CD8-positive, alpha-beta memory T cell (primary cell): ENCODE data around the gene ITGAX. TPM values are rescaled to one million over a fixed set of nuclear protein-coding genes. Genes with fewer than 3 reads are reported as not detected.

Source experiments
- CTCF ChIA-PET: fragments of 350-600 bp; sonication (Branson Sonifier 250); formaldehyde crosslinking; loops from one replicate; lab custom pipeline; 2021; ENCODE audit warnings: antibody characterized with exemption; lab: Charles Lee
- POLR2A ChIA-PET: fragments of 350-600 bp; sonication (Branson Sonifier 250); formaldehyde crosslinking; loops from one replicate; lab custom pipeline; 2021; ENCODE audit warnings: antibody characterized with exemption; lab: Charles Lee
- DNase-seq, 5 donors: peaks; one replicate each; pipeline versions ENCODE4 v3.0.0 to v3.0.0-alpha.2; 2020 to 2022; ENCODE audit warnings: mixed read lengths in 1 of 5
- H3K27ac ChIP-seq: one replicate; pipeline ENCODE4 v1.7.0; 2013; ENCODE audit warnings: low read depth, mild to moderate bottlenecking, low read length, moderate library complexity
- H3K27me3 ChIP-seq: 2 replicates; pipeline ENCODE4 v1.7.0; 2013; ENCODE audit warnings: low read length, mild to moderate bottlenecking; ENCODE audit not compliant: insufficient read depth, poor library complexity, severe bottlenecking
- H3K36me3 ChIP-seq: 2 replicates; pipeline ENCODE4 v1.7.0; 2013; ENCODE audit warnings: mild to moderate bottlenecking, low read length, moderate library complexity; ENCODE audit not compliant: insufficient read depth
- H3K4me1 ChIP-seq: 2 replicates; pipeline ENCODE4 v1.7.0; 2013; ENCODE audit warnings: mild to moderate bottlenecking, low read length, moderate library complexity; ENCODE audit not compliant: insufficient read depth
- H3K4me3 ChIP-seq: 2 replicates; pipeline ENCODE4 v1.7.0; 2013; ENCODE audit warnings: mild to moderate bottlenecking, low read length
- H3K9me3 ChIP-seq: 2 replicates; pipeline ENCODE4 v1.7.0; 2013; ENCODE audit warnings: mild to moderate bottlenecking, low read length
- H3K27ac Mint-ChIP-seq, 8 donors: one replicate each; pipeline ENCODE4 v1.8.0; 2020 to 2021; ENCODE audit warnings: mixed read lengths in 8 of 8, mild to moderate bottlenecking in 6 of 8, inconsistent platforms in 3 of 8, moderate library complexity in 3 of 8
- H3K27me3 Mint-ChIP-seq, 2 donors: one replicate each; pipeline ENCODE4 v1.8.0; 2020 to 2021; ENCODE audit warnings: mixed read lengths in 2 of 2, mild to moderate bottlenecking in 1 of 2, moderate library complexity in 1 of 2
- H3K36me3 Mint-ChIP-seq, 3 donors: one replicate each; pipeline ENCODE4 v1.8.0; 2020 to 2021; ENCODE audit warnings: mixed read lengths in 3 of 3, inconsistent platforms in 1 of 3, mild to moderate bottlenecking in 1 of 3
- H3K4me1 Mint-ChIP-seq, 3 donors: one replicate each; pipeline ENCODE4 v1.8.0; 2020 to 2021; ENCODE audit warnings: mixed read lengths in 3 of 3, inconsistent platforms in 1 of 3, mild to moderate bottlenecking in 1 of 3
- H3K4me3 Mint-ChIP-seq, 7 donors: one replicate each; pipeline ENCODE4 v1.8.0; 2020 to 2021; ENCODE audit warnings: mixed read lengths in 7 of 7, mild to moderate bottlenecking in 6 of 7, moderate library complexity in 4 of 7, inconsistent platforms in 2 of 7
- H3K9me3 Mint-ChIP-seq, 5 donors: one replicate each; pipeline ENCODE4 v1.8.0; 2020 to 2022; ENCODE audit warnings: mixed read lengths in 5 of 5, mild to moderate bottlenecking in 3 of 5, moderate library complexity in 2 of 5, inconsistent platforms in 1 of 5
- polyA plus RNA-seq: library from polyadenylated mRNA; unstranded; fragments of 300-500 nt; fragmentation: Illumina TruSeq; gene quantifications from one replicate; pipeline ENCODE4 v1.2.3, GENCODE V29; 2021
- total RNA-seq, 2 experiments: library from RNA; stranded (reverse); gene quantifications; one replicate each; pipeline ENCODE4 v1.2.3, GENCODE V29; 2021

Gene ITGAX
- total and polyA plus RNA-seq, 3 experiments from 2014 or later, result 0.46 to 2.7 (median 2.1) TPM

- CTCF ChIA-PET, result no interaction called here
- H3K4me1 Mint-ChIP-seq, result peaks cover 34 to 40% (median 38%) of the 10 kb centered on the region in 3 donors
These were observed 12.9 kb downstream of the ITGAX start for GRCh38 chr16:31367853-31368252.

GRCh38 chr16:31371008-31371407 lies 16.0 kb downstream of the ITGAX start:
- Histone ChIP-seq H3K27ac (no peak overlapping the region), H3K4me3 (no peak overlapping the region), H3K36me3 (no peaks in the 10 kb centered on the region), H3K4me1 (no peaks in the 10 kb centered on the region), H3K9me3 (no peaks in the 10 kb centered on the region), H3K27me3 (no peaks in the 10 kb centered on the region)
- Mint-ChIP-seq H3K36me3 (peaks cover 0 to 1% (median 0%) of the 10 kb centered on the region in 3 donors), H3K27me3 (peaks cover 0 to 4% of the 10 kb centered on the region in 2 donors), H3K27ac (no peak overlapping the region), H3K4me3 (no peak overlapping the region), H3K9me3 (peaks cover 0 to 2% (median 0%) of the 10 kb centered on the region in 5 donors), H3K4me1 (peaks cover 16 to 20% (median 18%) of the 10 kb centered on the region in 3 donors)
- no peak for DNase-seq
- POLR2A ChIA-PET, result no interaction called here
- CTCF ChIA-PET, result no interaction called here

More at GRCh38 chr16:31367853-31368252, 12.9 kb downstream of the ITGAX start:
- Mint-ChIP-seq H3K4me3 (no peak overlapping the region), H3K27ac (no peak overlapping the region), H3K36me3 (peaks cover 0 to 1% (median 0%) of the 10 kb centered on the region in 3 donors), H3K27me3 (peaks cover 0 to 4% of the 10 kb centered on the region in 2 donors), H3K9me3 (no peaks in the 10 kb centered on the region)
- H3K27ac ChIP-seq, result no peak overlapping the region
- H3K9me3 ChIP-seq, result no peaks in the 10 kb centered on the region
- POLR2A ChIA-PET, result no interaction called here
- no peak overlapping the region for H3K4me3 ChIP-seq
- no peak for DNase-seq
- H3K36me3 ChIP-seq, result no peaks in the 10 kb centered on the region
- H3K4me1 ChIP-seq, result peaks cover 8% of the 10 kb centered on the region
- H3K27me3 ChIP-seq, result no peaks in the 10 kb centered on the region

DNA sequence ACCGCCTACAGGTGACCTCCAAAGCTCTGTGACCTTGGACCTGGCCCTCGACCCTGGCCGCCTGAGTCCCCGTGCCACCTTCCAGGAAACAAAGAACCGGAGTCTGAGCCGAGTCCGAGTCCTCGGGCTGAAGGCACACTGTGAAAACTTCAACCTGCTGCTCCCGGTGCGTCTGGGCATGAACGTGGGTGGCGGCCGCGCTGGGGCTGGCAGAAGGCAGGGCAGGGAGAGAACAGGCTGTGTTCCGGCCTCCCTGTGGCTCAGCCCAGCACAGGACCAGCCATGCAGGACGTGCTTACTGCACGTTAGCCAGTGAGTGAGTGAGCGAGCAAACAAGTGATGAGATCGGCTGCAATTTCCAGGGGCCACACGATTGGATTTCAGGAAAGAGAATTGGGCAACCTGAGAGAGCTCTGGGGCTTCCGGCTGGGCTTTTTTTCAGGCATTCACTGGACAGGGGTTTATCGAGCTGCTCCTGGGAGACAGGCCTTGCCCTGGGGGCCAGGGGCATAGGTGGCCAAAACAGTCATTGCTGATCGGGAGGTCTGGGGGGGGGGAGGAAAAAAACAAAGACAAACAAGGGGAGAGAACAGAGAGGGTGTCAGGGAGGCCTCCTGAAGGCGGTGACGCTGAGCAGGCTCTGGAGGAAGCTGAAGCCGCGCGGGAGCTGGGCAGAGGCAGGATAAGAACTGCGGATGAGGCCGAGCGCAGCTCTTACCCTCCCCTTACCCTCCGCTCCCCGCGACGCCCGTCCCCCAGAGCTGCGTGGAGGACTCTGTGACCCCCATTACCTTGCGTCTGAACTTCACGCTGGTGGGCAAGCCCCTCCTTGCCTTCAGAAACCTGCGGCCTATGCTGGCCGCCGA lies 16.9 kb downstream of the ITGAX start:
- Mint-ChIP-seq H3K27ac (no peak overlapping the region), H3K9me3 (peaks cover 0 to 2% (median 0%) of the 10 kb centered on the region in 5 donors), H3K4me1 (peaks cover 12 to 15% (median 13%) of the 10 kb centered on the region in 3 donors), H3K36me3 (peaks cover 0 to 1% (median 0%) of the 10 kb centered on the region in 3 donors), H3K4me3 (no peak overlapping the region), H3K27me3 (peaks cover 0 to 4% of the 10 kb centered on the region in 2 donors)
- no peak overlapping the region for H3K4me3 ChIP-seq
- no peaks in the 10 kb centered on the region for H3K4me1 ChIP-seq
- H3K36me3 ChIP-seq, result no peaks in the 10 kb centered on the region
- DNase-seq, result no peak
- POLR2A ChIA-PET, result no interaction called here
- CTCF ChIA-PET, result interaction anchor here (2.7 kb wide), 1 partner anchor 11 kb away, joined by 6 read pairs; no protein-coding TSS in a partner anchor
- H3K27me3 ChIP-seq, result no peaks in the 10 kb centered on the region
- H3K9me3 ChIP-seq, result no peaks in the 10 kb centered on the region
- H3K27ac ChIP-seq, result no peak overlapping the region

- Mint-ChIP-seq H3K27me3 (peaks cover 0 to 5% of the 10 kb centered on the region in 2 donors), H3K4me3 (no peak overlapping the region), H3K36me3 (peaks cover 0 to 1% (median 0%) of the 10 kb centered on the region in 3 donors), H3K9me3 (peaks cover 0 to 2% (median 0%) of the 10 kb centered on the region in 5 donors), H3K4me1 (peaks cover 14 to 15% (median 14%) of the 10 kb centered on the region in 3 donors), H3K27ac (peak overlapping the region in 1 of 8 donors; percentile 57)
- Histone ChIP-seq H3K27ac (no peak overlapping the region), H3K4me1 (peaks cover 8% of the 10 kb centered on the region), H3K9me3 (no peaks in the 10 kb centered on the region), H3K27me3 (no peaks in the 10 kb centered on the region), H3K4me3 (no peak overlapping the region), H3K36me3 (no peaks in the 10 kb centered on the region)
- ChIA-PET POLR2A (no interaction called here), CTCF (interaction anchor here (2.7 kb wide), 1 partner anchor 9 kb away, joined by 6 read pairs; no protein-coding TSS in a partner anchor)
- DNase-seq, result no peak
These were observed 18.3 kb downstream of the ITGAX start for GRCh38 chr16:31373235-31373634.

GRCh38 chr16:31375231-31375630 lies 20.3 kb downstream of the ITGAX start:
- Histone ChIP-seq H3K4me1 (peaks cover 8% of the 10 kb centered on the region), H3K27ac (no peak overlapping the region), H3K4me3 (no peak overlapping the region), H3K27me3 (no peaks in the 10 kb centered on the region), H3K9me3 (no peaks in the 10 kb centered on the region), H3K36me3 (no peaks in the 10 kb centered on the region)
- Mint-ChIP-seq H3K27ac (peak overlapping the region in 1 of 8 donors; percentile 60), H3K4me3 (no peak overlapping the region), H3K9me3 (peaks cover 0 to 2% (median 0%) of the 10 kb centered on the region in 5 donors), H3K27me3 (peaks cover 0 to 5% of the 10 kb centered on the region in 2 donors), H3K36me3 (peaks cover 0 to 1% (median 0%) of the 10 kb centered on the region in 3 donors), H3K4me1 (peaks cover 14 to 17% (median 14%) of the 10 kb centered on the region in 3 donors)
- ChIA-PET POLR2A (no interaction called here), CTCF (interaction anchor here (1.3 kb wide), 1 partner anchor 12 kb away, joined by 3 read pairs; no protein-coding TSS in a partner anchor)
- no peak for DNase-seq

- H3K4me3 Mint-ChIP-seq, result peak overlapping the region in 2 of 7 donors; percentile 48 to 54
- H3K27me3 ChIP-seq, result no peaks in the 10 kb centered on the region
- no peaks in the 10 kb centered on the region for H3K36me3 Mint-ChIP-seq
- H3K9me3 Mint-ChIP-seq, result peaks cover 0 to 2% (median 0%) of the 10 kb centered on the region in 5 donors
- H3K36me3 ChIP-seq, result no peaks in the 10 kb centered on the region
- H3K4me1 Mint-ChIP-seq, result peaks cover 14 to 17% (median 14%) of the 10 kb centered on the region in 3 donors
- CTCF ChIA-PET, result interaction anchor here (1.2 kb wide), 1 partner anchor 67 kb away, joined by 3 read pairs; no protein-coding TSS in a partner anchor
- no peaks in the 10 kb centered on the region for H3K9me3 ChIP-seq
- H3K27ac ChIP-seq, result no peak overlapping the region
- peak overlapping the region in 1 of 8 donors; percentile 76 for H3K27ac Mint-ChIP-seq
- H3K27me3 Mint-ChIP-seq, result peaks cover 0 to 1% of the 10 kb centered on the region in 2 donors
- POLR2A ChIA-PET, result interaction anchor here (0.7 kb wide), 1 partner anchor 208 kb away, joined by 3 read pairs; no protein-coding TSS in a partner anchor
- no peak overlapping the region for H3K4me3 ChIP-seq
- DNase-seq, result no peak
- peaks cover 8% of the 10 kb centered on the region for H3K4me1 ChIP-seq
These were observed 21.7 kb downstream of the ITGAX start for GRCh38 chr16:31376705-31377104.

GRCh38 chr16:31377210-31377903 lies 22.4 kb downstream of the ITGAX start:
- Histone ChIP-seq H3K4me3 (no peak overlapping the region), H3K36me3 (no peaks in the 10 kb centered on the region), H3K9me3 (no peaks in the 10 kb centered on the region), H3K4me1 (peaks cover 8% of the 10 kb centered on the region), H3K27ac (no peak overlapping the region), H3K27me3 (no peaks in the 10 kb centered on the region)
- peaks cover 15 to 18% (median 15%) of the 10 kb centered on the region in 3 donors for H3K4me1 Mint-ChIP-seq
- H3K27ac Mint-ChIP-seq, result peak overlapping the region in 4 of 8 donors; percentile 31 to 76 (median 70)
- CTCF ChIA-PET, result interaction anchor here (1.2 kb wide), 1 partner anchor 66 kb away, joined by 3 read pairs; no protein-coding TSS in a partner anchor
- POLR2A ChIA-PET, result interaction anchor here (0.7 kb wide), 1 partner anchor 208 kb away, joined by 3 read pairs; no protein-coding TSS in a partner anchor
- DNase-seq, result peak in 1 of 5 donors; percentile 41
- H3K27me3 Mint-ChIP-seq, result peaks cover 0 to 1% of the 10 kb centered on the region in 2 donors
- peak overlapping the region in 4 of 7 donors; percentile 39 to 71 (median 58) for H3K4me3 Mint-ChIP-seq
- H3K36me3 Mint-ChIP-seq, result no peaks in the 10 kb centered on the region
- peaks cover 0 to 2% (median 0%) of the 10 kb centered on the region in 5 donors for H3K9me3 Mint-ChIP-seq
